ENCODE data around the gene ITGA2.
A peak's percentile ranks its signal among the peaks of the same experiment; 100 is the strongest.

Gene ITGA2

DNA sequence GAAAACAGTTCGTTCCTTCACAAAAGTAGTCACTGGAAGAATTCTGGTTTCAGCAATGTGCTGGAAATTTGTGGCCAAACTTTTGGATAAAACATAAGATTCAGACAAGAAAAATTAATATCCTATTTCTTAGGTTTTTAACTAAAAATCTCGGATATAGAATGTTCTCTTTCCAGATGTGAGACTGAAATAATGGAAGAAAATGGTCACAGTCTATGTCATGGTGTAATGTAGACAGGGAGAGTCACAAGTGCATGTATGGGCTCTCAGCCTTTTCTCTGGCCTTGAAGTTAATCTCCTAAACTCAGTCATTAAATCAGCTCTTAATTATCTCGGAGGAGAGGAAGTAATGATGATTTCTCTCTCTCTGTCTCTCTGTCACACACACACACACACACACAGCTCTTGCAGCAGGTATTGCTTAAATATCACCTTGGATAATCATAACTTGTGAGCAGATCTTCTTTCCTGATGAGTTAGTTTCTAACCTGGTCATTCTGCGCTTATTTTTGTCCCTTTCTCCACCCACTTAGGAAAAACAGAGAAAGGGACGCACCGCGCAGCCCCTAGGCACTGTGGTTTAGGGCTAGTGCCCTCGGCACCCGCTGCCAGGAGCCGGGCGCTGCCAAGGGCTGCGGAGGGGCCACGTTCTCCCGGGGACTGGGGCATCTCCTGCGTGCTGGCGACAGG is 672 bp upstream of the ITGA2 start:
- no peak for TF ChIP-seq RAD21 (IDR thresholded peaks at IDR 0.05; ENCODE audit: low read depth)
- no peak for TF ChIP-seq NFIC (IDR thresholded peaks at IDR 0.05)
- no peak for TF ChIP-seq TEAD4 (IDR thresholded peaks at IDR 0.05)
- TF ChIP-seq CEBPB (IDR thresholded peaks at IDR 0.05) = no peak
- no peak for TF ChIP-seq EGR1 (IDR thresholded peaks at IDR 0.05)
- TF ChIP-seq, protein P1, sequence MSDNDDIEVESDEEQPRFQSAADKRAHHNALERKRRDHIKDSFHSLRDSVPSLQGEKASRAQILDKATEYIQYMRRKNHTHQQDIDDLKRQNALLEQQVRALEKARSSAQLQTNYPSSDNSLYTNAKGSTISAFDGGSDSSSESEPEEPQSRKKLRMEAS (IDR thresholded peaks at IDR 0.05) = no peak
- TF ChIP-seq EP300 (IDR thresholded peaks at IDR 0.05; ENCODE audit: borderline replicate concordance) = no peak
- TF ChIP-seq TCF12 (IDR thresholded peaks at IDR 0.05; ENCODE audit: low read depth) = no peak
- TF ChIP-seq, protein P2, sequence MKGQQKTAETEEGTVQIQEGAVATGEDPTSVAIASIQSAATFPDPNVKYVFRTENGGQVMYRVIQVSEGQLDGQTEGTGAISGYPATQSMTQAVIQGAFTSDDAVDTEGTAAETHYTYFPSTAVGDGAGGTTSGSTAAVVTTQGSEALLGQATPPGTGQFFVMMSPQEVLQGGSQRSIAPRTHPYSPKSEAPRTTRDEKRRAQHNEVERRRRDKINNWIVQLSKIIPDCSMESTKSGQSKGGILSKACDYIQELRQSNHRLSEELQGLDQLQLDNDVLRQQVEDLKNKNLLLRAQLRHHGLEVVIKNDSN (IDR thresholded peaks at IDR 0.05) = no peak
- TF ChIP-seq TAF1 (IDR thresholded peaks at IDR 0.05; ENCODE audit: low read depth) = no peak

DNA sequence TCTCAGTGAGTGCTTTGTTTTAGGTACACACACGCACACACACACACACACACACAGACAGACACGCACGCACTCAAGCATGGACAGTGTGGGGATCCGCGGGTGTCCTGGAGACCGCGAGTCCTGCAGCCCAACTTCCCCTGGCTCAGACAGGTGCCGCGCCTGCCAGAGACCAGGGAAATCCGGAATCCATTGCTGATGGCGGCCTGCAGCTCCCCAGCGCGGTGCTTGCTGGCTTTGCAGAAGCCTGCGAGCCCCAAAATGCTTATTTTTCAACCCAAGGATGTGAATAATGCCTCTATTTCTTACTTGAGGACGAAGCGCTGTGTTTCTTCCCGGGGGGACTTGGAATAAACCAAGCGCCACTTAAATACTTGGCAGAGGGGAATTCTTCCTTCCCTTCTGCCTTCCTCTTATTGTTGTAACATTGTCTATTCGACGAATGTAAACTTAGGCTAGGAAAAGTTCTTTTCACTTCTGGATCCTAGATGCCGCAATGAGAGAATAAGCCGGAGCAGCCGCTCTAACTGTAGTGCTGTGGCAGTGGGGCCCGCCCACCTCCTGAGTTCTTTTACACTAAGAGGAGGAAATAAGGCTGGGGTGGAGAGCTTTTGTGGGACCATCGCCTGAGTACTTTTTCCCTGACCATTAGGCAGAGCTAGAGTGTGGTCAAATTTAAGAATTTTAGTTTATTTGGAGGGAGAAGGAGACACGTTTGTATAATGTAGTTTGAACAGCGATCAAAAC is 802 bp downstream of the ITGA2 start:
- peak; percentile 76 for TF ChIP-seq YY1 (IDR thresholded peaks at IDR 0.05; ENCODE audit: low read depth)
- no peak for TF ChIP-seq EGR1 (IDR thresholded peaks at IDR 0.05)
- TF ChIP-seq RAD21 (IDR thresholded peaks at IDR 0.05; ENCODE audit: low read depth) = peak; percentile 54
- TF ChIP-seq, protein P1 (IDR thresholded peaks at IDR 0.05) = 0 out of 2 replicates have a peak, but pooled peaks have one; percentile 2

DNA sequence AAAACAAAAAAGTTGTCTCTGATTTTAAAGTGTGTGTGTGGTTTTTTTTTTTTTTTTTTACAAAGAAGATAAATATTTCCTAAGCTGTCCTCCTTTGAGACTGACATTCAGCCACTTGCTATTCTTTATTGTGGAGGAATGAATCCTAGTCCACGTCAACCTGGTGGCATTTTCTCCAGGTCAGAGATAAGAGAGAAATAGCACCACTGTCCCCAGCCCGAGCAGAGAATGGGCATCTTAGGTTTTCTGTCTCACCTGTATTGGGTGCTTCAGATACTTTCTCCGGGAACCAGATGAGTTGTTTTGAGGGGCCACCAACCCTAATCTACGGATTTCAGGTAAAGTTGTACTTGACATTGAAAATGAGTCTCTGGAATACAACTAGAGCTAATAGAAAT is 1.4 kb downstream of the ITGA2 start:
- TF ChIP-seq TAF1 (IDR thresholded peaks at IDR 0.05; ENCODE audit: low read depth) = no peak
- TF ChIP-seq ZBTB7A (IDR thresholded peaks at IDR 0.05; ENCODE audit: low read depth) = no peak
- no peak for TF ChIP-seq NFIC (IDR thresholded peaks at IDR 0.05)
- TF ChIP-seq, protein P2 (IDR thresholded peaks at IDR 0.05) = no peak
- TF ChIP-seq, protein P1 (IDR thresholded peaks at IDR 0.05) = no peak
- no peak for TF ChIP-seq EGR1 (IDR thresholded peaks at IDR 0.05)
- TF ChIP-seq, protein P3, sequence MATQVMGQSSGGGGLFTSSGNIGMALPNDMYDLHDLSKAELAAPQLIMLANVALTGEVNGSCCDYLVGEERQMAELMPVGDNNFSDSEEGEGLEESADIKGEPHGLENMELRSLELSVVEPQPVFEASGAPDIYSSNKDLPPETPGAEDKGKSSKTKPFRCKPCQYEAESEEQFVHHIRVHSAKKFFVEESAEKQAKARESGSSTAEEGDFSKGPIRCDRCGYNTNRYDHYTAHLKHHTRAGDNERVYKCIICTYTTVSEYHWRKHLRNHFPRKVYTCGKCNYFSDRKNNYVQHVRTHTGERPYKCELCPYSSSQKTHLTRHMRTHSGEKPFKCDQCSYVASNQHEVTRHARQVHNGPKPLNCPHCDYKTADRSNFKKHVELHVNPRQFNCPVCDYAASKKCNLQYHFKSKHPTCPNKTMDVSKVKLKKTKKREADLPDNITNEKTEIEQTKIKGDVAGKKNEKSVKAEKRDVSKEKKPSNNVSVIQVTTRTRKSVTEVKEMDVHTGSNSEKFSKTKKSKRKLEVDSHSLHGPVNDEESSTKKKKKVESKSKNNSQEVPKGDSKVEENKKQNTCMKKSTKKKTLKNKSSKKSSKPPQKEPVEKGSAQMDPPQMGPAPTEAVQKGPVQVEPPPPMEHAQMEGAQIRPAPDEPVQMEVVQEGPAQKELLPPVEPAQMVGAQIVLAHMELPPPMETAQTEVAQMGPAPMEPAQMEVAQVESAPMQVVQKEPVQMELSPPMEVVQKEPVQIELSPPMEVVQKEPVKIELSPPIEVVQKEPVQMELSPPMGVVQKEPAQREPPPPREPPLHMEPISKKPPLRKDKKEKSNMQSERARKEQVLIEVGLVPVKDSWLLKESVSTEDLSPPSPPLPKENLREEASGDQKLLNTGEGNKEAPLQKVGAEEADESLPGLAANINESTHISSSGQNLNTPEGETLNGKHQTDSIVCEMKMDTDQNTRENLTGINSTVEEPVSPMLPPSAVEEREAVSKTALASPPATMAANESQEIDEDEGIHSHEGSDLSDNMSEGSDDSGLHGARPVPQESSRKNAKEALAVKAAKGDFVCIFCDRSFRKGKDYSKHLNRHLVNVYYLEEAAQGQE (IDR thresholded peaks at IDR 0.05; ENCODE audit: low read depth) = no peak
- TF ChIP-seq YY1 (IDR thresholded peaks at IDR 0.05; ENCODE audit: low read depth) = no peak
- no peak for TF ChIP-seq FOXM1 (IDR thresholded peaks at IDR 0.05; ENCODE audit: borderline replicate concordance, low read depth)
- no peak for TF ChIP-seq RAD21 (IDR thresholded peaks at IDR 0.05; ENCODE audit: low read depth)
- TF ChIP-seq TEAD4 (IDR thresholded peaks at IDR 0.05) = no peak
- no peak for TF ChIP-seq CREB1 (IDR thresholded peaks at IDR 0.05; ENCODE audit: low read depth)
- no peak for TF ChIP-seq TCF12 (IDR thresholded peaks at IDR 0.05; ENCODE audit: low read depth)
- TF ChIP-seq CEBPB (IDR thresholded peaks at IDR 0.05) = no peak
- TF ChIP-seq EP300 (IDR thresholded peaks at IDR 0.05; ENCODE audit: borderline replicate concordance) = no peak

DNA sequence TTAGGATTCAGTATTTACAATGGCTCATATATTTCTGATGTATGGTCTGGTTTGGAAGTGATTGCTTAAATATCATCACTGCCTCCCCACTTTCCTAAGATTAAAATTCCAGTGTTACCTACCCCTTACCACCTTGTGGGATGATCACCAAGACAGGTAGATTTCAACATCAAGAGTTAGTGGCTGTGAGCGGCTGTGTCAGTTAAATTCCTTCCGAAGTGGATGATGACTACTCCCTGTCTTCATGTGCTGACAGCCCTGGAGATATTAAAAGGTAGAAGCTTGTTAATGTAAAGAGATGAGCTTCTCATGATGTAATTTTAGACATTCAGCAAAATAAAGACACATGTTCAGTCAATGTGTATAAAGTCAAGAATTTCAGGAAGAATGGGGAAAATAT is 4.2 kb downstream of the ITGA2 start:
- no peak for TF ChIP-seq CEBPB (IDR thresholded peaks at IDR 0.05)
- TF ChIP-seq, protein P2 (IDR thresholded peaks at IDR 0.05) = no peak
- no peak for TF ChIP-seq TAF1 (IDR thresholded peaks at IDR 0.05; ENCODE audit: low read depth)
- TF ChIP-seq, protein P3 (IDR thresholded peaks at IDR 0.05; ENCODE audit: low read depth) = no peak
- TF ChIP-seq NFIC (IDR thresholded peaks at IDR 0.05) = no peak
- TF ChIP-seq YY1 (IDR thresholded peaks at IDR 0.05; ENCODE audit: low read depth) = no peak
- TF ChIP-seq EGR1 (IDR thresholded peaks at IDR 0.05) = no peak
- no peak for TF ChIP-seq RAD21 (IDR thresholded peaks at IDR 0.05; ENCODE audit: low read depth)
- TF ChIP-seq, protein P1 (IDR thresholded peaks at IDR 0.05) = no peak
- no peak for TF ChIP-seq ZBTB7A (IDR thresholded peaks at IDR 0.05; ENCODE audit: low read depth)
- TF ChIP-seq TEAD4 (IDR thresholded peaks at IDR 0.05) = no peak
- TF ChIP-seq FOXM1 (IDR thresholded peaks at IDR 0.05; ENCODE audit: borderline replicate concordance, low read depth) = no peak
